CD4-positive, alpha-beta memory T cell (primary cell): ENCODE results near the gene DNAJC9. TPM values are rescaled to one million over a fixed set of nuclear protein-coding genes. Genes with fewer than 3 reads are reported as not detected.
A peak's percentile ranks its signal among the peaks of the same experiment; 100 is the strongest.

Experiments used
- CTCF ChIA-PET: fragments of 350-600 bp; sonication (Branson Sonifier 250); formaldehyde crosslinking; loops from one replicate; lab custom pipeline; 2021; ENCODE audit warnings: inconsistent platforms; ENCODE audit not compliant: partially characterized antibody; lab: Charles Lee
- POLR2A ChIA-PET: fragments of 350-600 bp; sonication (Branson Sonifier 250); formaldehyde crosslinking; loops from one replicate; lab custom pipeline; 2021; ENCODE audit not compliant: partially characterized antibody; lab: Charles Lee
- DNase-seq, 5 donors: peaks; one replicate each; pipeline versions ENCODE4 v3.0.0 to v3.0.0-alpha.2; 2020 to 2022; ENCODE audit warnings: mixed read lengths in 1 of 5
- H3K27ac ChIP-seq: one replicate; pipeline ENCODE4 v1.7.0; 2013; ENCODE audit warnings: low read depth, low read length
- H3K27me3 ChIP-seq: 2 replicates; pipeline ENCODE4 v1.7.0; 2013; ENCODE audit warnings: mild to moderate bottlenecking, low read length, moderate library complexity; ENCODE audit not compliant: insufficient read depth
- H3K36me3 ChIP-seq: 2 replicates; pipeline ENCODE4 v1.7.0; 2013; ENCODE audit warnings: mild to moderate bottlenecking, low read length, moderate library complexity; ENCODE audit not compliant: insufficient read depth
- H3K4me1 ChIP-seq: 2 replicates; pipeline ENCODE4 v1.7.0; 2013; ENCODE audit warnings: mild to moderate bottlenecking, low read length, moderate library complexity; ENCODE audit not compliant: insufficient read depth
- H3K4me3 ChIP-seq, 2 donors: one replicate each; pipeline ENCODE4 v1.7.0; 2013; ENCODE audit warnings: low read length in 2 of 2, mild to moderate bottlenecking in 1 of 2
- H3K9me3 ChIP-seq, 2 donors: one replicate each; pipeline ENCODE4 v1.7.0; 2013; ENCODE audit warnings: low read length in 2 of 2, control low read depth in 1 of 2; ENCODE audit not compliant: control insufficient read depth in 1 of 2
- H3K27ac Mint-ChIP-seq, 7 donors: one replicate each; pipeline ENCODE4 v1.8.0; 2020 to 2021; ENCODE audit warnings: mixed read lengths in 7 of 7, mild to moderate bottlenecking in 6 of 7, inconsistent platforms in 3 of 7, moderate library complexity in 3 of 7
- H3K27me3 Mint-ChIP-seq, 2 donors: one replicate each; pipeline ENCODE4 v1.8.0; 2020 to 2021; ENCODE audit warnings: mixed read lengths in 2 of 2
- H3K36me3 Mint-ChIP-seq, 2 donors: one replicate each; pipeline ENCODE4 v1.8.0; 2020 to 2021; ENCODE audit warnings: mixed read lengths in 2 of 2, inconsistent platforms in 1 of 2, mild to moderate bottlenecking in 1 of 2
- H3K4me1 Mint-ChIP-seq, 4 donors: one replicate each; pipeline ENCODE4 v1.8.0; 2020 to 2021; ENCODE audit warnings: mixed read lengths in 4 of 4, mild to moderate bottlenecking in 1 of 4
- H3K4me3 Mint-ChIP-seq, 8 donors: one replicate each; pipeline ENCODE4 v1.8.0; 2020 to 2021; ENCODE audit warnings: mixed read lengths in 8 of 8, mild to moderate bottlenecking in 7 of 8, moderate library complexity in 6 of 8, inconsistent platforms in 3 of 8
- H3K9me3 Mint-ChIP-seq, 8 donors: one replicate each; pipeline ENCODE4 v1.8.0; 2020 to 2021; ENCODE audit warnings: mixed read lengths in 8 of 8, mild to moderate bottlenecking in 5 of 8, inconsistent platforms in 3 of 8, moderate library complexity in 1 of 8
- intact Hi-C: fragments of 100-400 bp; cut with micrococcal nuclease; formaldehyde crosslinking; loops from one replicate; pipeline ENCODE4 v1.15.1; 2023
- polyA plus RNA-seq, 2 donors: library from polyadenylated mRNA; unstranded; fragments of 300-500 nt; fragmentation: Illumina TruSeq; gene quantifications; one replicate each; pipeline ENCODE4 v1.2.3, GENCODE V29; 2021
- total RNA-seq, 2 experiments: library from RNA; stranded (reverse); gene quantifications; one replicate each; pipeline ENCODE4 v1.2.3, GENCODE V29; 2021

Gene DNAJC9
- total and polyA plus RNA-seq, 4 experiments from 2014 or later: 31.6 to 40.1 (median 31.6) TPM

- Mint-ChIP-seq H3K4me1 (peaks cover 28 to 60% (median 42%) of the 10 kb centered on the region in 4 donors), H3K4me3 (peak overlapping the region in 7 of 8 donors; percentile 12 to 97 (median 57)), H3K9me3 (no peaks in the 10 kb centered on the region), H3K27me3 (no peaks in the 10 kb centered on the region), H3K27ac (peak overlapping the region; percentile 35 to 98 (median 82)), H3K36me3 (peaks cover 26 to 63% of the 10 kb centered on the region in 2 donors)
- H3K27ac ChIP-seq: peak overlapping the region; percentile 12
- no peaks in the 10 kb centered on the region for H3K27me3 ChIP-seq
- ChIA-PET POLR2A (interaction anchor here (0.6 kb wide), 1 partner anchor 40 kb away, joined by 3 read pairs; no protein-coding TSS in a partner anchor), CTCF (interaction anchor here (0.7 to 1.0 kb wide), 2 partner anchors 75 to 243 kb away, joined by 3 to 4 read pairs; no protein-coding TSS in a partner anchor)
- no peak for DNase-seq
- H3K4me3 ChIP-seq: no peak overlapping the region
- peaks cover 37% of the 10 kb centered on the region for H3K4me1 ChIP-seq
- peaks cover 33% of the 10 kb centered on the region for H3K36me3 ChIP-seq
- intact Hi-C loops: loop anchor here (1.0 to 5.0 kb wide), 2 partner anchors 9 to 1582 kb away; partner anchors contain the start of gene KAT6B
- no peaks in the 10 kb centered on the region for H3K9me3 ChIP-seq
Measured at GRCh38 chr10:73244866-73245477, 2.1 kb downstream of the DNAJC9 start.

DNA sequence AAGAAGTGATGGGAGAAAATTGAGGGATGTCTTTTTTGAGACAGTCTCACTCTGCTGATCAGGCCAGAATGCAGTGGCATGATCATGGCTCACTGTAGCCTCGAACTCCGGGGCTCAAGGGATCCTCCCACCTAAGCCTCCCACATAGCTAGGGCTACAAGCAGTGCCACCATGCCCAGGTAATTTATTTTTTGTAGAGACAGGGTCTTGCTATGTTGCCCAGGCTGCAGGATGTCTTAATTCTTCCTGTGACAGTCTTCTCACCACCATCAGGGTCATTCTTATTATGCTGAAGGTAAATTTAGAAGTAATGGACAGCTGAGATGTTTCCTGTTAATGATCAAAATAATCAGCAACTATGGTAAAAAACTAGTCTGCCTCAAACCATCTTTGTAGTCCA is 7.1 kb downstream of the DNAJC9 start:
- Histone ChIP-seq H3K27ac (no peak overlapping the region), H3K9me3 (no peaks in the 10 kb centered on the region), H3K27me3 (no peaks in the 10 kb centered on the region), H3K4me3 (no peak overlapping the region), H3K36me3 (peaks cover 38% of the 10 kb centered on the region), H3K4me1 (peaks cover 9% of the 10 kb centered on the region)
- Mint-ChIP-seq H3K36me3 (peaks cover 27 to 55% of the 10 kb centered on the region in 2 donors), H3K4me1 (peaks cover 7 to 19% (median 12%) of the 10 kb centered on the region in 4 donors), H3K4me3 (no peak overlapping the region), H3K27ac (peak overlapping the region in 1 of 7 donors; percentile 68), H3K9me3 (no peaks in the 10 kb centered on the region), H3K27me3 (no peaks in the 10 kb centered on the region)
- intact Hi-C loops: no loop called here
- POLR2A ChIA-PET: interaction anchor here (3.4 kb wide), 1 partner anchor 12 kb away, joined by 12 read pairs; the partner anchor contains the start of gene MRPS16
- no peak for DNase-seq
- CTCF ChIA-PET: interaction anchor here (1.5 kb wide), 1 partner anchor 11 kb away, joined by 4 read pairs; no protein-coding TSS in a partner anchor

DNA sequence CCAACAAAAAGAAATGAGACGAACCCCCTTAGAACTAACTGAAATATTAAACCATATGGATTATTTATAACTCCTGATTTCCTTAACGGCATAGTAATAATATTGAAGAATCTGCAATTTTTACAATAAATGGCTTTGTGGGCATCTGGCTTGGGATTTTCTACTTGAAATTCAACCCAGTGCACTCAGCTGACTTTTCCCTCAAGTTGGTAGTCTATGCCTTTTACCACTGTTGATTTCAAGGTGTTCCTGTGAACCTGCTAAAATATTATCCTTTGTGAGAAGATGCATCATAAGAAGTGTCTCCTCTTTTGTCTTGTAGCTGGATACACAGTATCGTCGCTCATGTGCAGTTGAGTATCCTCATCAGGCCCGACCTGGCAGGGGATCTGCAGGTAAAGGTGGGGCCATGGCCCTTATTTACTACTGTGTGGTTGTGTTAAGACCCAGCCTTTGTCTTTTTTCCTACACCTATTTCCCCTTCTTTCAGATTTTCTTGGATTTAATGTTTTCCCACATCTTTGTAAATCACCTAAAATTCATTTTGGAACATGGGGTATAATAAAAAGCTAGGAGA is 8.0 kb downstream of the DNAJC9 start:
- no peaks in the 10 kb centered on the region for H3K9me3 Mint-ChIP-seq
- H3K4me3 Mint-ChIP-seq: no peak overlapping the region
- H3K4me3 ChIP-seq: no peak overlapping the region
- ChIA-PET CTCF (no interaction called here), POLR2A (interaction anchor here (3.1 kb wide), 1 partner anchor 9 kb away, joined by 13 read pairs; the partner anchor contains the start of gene DNAJC9)
- H3K27ac Mint-ChIP-seq: no peak overlapping the region
- no peak overlapping the region for H3K27ac ChIP-seq
- peaks cover 2 to 11% (median 5%) of the 10 kb centered on the region in 4 donors for H3K4me1 Mint-ChIP-seq
- intact Hi-C loops: no loop called here
- DNase-seq: no peak
- no peaks in the 10 kb centered on the region for H3K9me3 ChIP-seq
- peaks cover under 1% of the 10 kb centered on the region for H3K4me1 ChIP-seq
- H3K36me3 ChIP-seq: peaks cover 35% of the 10 kb centered on the region
- no peaks in the 10 kb centered on the region for H3K27me3 ChIP-seq
- peaks cover 21 to 56% of the 10 kb centered on the region in 2 donors for H3K36me3 Mint-ChIP-seq
- H3K27me3 Mint-ChIP-seq: no peaks in the 10 kb centered on the region

DNA sequence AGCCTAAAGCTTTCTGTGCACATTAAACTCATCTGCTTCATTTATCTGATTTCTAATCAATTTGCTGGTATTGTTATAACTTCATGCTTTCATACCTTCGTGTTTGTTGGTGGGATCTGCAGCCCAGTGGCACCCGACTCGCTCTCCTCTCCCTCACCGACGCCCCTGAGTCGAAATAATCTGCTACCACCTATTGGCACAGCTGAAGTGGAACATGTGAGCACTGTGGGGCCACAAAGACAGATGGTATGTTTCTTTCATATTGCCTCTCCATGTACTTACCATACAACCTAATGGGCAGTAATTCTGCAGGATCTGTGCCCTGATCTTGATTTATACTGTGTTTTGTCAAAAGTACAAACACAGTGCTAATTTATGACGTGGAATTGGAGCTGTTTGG is 12.4 kb downstream of the DNAJC9 start:
- Mint-ChIP-seq H3K27me3 (no peaks in the 10 kb centered on the region), H3K9me3 (no peaks in the 10 kb centered on the region), H3K36me3 (peaks cover 0 to 48% of the 10 kb centered on the region in 2 donors), H3K27ac (peak overlapping the region in 1 of 7 donors; percentile 78), H3K4me1 (no peaks in the 10 kb centered on the region), H3K4me3 (no peak overlapping the region)
- Histone ChIP-seq H3K4me1 (no peaks in the 10 kb centered on the region), H3K36me3 (peaks cover 10% of the 10 kb centered on the region), H3K27ac (no peak overlapping the region), H3K9me3 (no peaks in the 10 kb centered on the region), H3K27me3 (no peaks in the 10 kb centered on the region), H3K4me3 (no peak overlapping the region)
- DNase-seq: no peak
- ChIA-PET CTCF (no interaction called here), POLR2A (interaction anchor here (0.8 to 1.2 kb wide), 2 partner anchors 9 to 18 kb away, joined by 3 read pairs; no protein-coding TSS in a partner anchor)
- intact Hi-C loops: no loop called here

DNA sequence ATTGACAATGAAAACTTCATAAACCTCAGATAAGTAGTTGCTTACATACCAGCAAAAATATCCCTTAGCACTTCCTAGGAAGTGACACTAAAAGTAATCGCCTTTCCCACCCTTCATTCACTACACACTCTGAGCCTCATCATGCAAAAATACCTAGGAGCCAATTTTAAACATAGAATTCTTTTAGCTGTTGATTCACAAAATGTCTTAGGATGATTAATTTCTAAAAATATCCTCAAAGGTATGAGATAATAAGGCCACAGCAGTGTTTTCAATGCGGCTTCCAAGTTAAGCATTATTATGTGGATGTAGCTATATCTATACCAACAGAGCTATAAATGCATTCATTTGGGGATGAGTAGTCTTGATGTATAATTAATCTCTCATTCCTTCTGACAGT is 13.2 kb downstream of the DNAJC9 start:
- DNase-seq: no peak
- peaks cover 0 to 44% of the 10 kb centered on the region in 2 donors for H3K36me3 Mint-ChIP-seq
- Histone ChIP-seq H3K4me1 (no peaks in the 10 kb centered on the region), H3K27ac (no peak overlapping the region), H3K9me3 (no peaks in the 10 kb centered on the region), H3K4me3 (no peak overlapping the region), H3K36me3 (peaks cover 10% of the 10 kb centered on the region), H3K27me3 (no peaks in the 10 kb centered on the region)
- ChIA-PET POLR2A (interaction anchor here (1.2 kb wide), 1 partner anchor 9 kb away, joined by 3 read pairs; no protein-coding TSS in a partner anchor), CTCF (interaction anchor here (1.0 kb wide), 1 partner anchor 13 kb away, joined by 3 read pairs; the partner anchor contains the start of gene DNAJC9)
- H3K27me3 Mint-ChIP-seq: no peaks in the 10 kb centered on the region
- no peaks in the 10 kb centered on the region for H3K4me1 Mint-ChIP-seq
- intact Hi-C loops: no loop called here
- peak overlapping the region in 3 of 7 donors; percentile 8 to 30 (median 27) for H3K27ac Mint-ChIP-seq
- peaks cover 0 to 1% (median 0%) of the 10 kb centered on the region in 8 donors for H3K9me3 Mint-ChIP-seq
- H3K4me3 Mint-ChIP-seq: no peak overlapping the region

- H3K27ac ChIP-seq: no peak overlapping the region
- no peaks in the 10 kb centered on the region for H3K27me3 ChIP-seq
- Mint-ChIP-seq H3K36me3 (peaks cover 0 to 44% of the 10 kb centered on the region in 2 donors), H3K4me3 (no peak overlapping the region), H3K9me3 (peaks cover 0 to 1% (median 0%) of the 10 kb centered on the region in 8 donors), H3K4me1 (no peaks in the 10 kb centered on the region), H3K27ac (peak overlapping the region in 3 of 7 donors; percentile 2 to 74 (median 57)), H3K27me3 (no peaks in the 10 kb centered on the region)
- no peak for DNase-seq
- ChIA-PET POLR2A (no interaction called here), CTCF (interaction anchor here (1.0 kb wide), 1 partner anchor 14 kb away, joined by 3 read pairs; the partner anchor contains the start of gene DNAJC9)
- H3K4me1 ChIP-seq: no peaks in the 10 kb centered on the region
- intact Hi-C loops: no loop called here
- H3K36me3 ChIP-seq: peaks cover 10% of the 10 kb centered on the region
- H3K9me3 ChIP-seq: no peaks in the 10 kb centered on the region
- no peak overlapping the region for H3K4me3 ChIP-seq
Measured at GRCh38 chr10:73232887-73233286, 14.2 kb downstream of the DNAJC9 start.

- H3K36me3 Mint-ChIP-seq: peaks cover 0 to 40% of the 10 kb centered on the region in 2 donors
- ChIA-PET CTCF (no interaction called here), POLR2A (no interaction called here)
- H3K27ac ChIP-seq: no peak overlapping the region
- peak overlapping the region in 3 of 7 donors; percentile 35 to 85 (median 67) for H3K27ac Mint-ChIP-seq
- H3K27me3 ChIP-seq: no peaks in the 10 kb centered on the region
- no peak overlapping the region for H3K4me3 Mint-ChIP-seq
- H3K4me3 ChIP-seq: no peak overlapping the region
- no peak for DNase-seq
- peaks cover 0 to 1% (median 0%) of the 10 kb centered on the region in 4 donors for H3K4me1 Mint-ChIP-seq
- H3K4me1 ChIP-seq: no peaks in the 10 kb centered on the region
- intact Hi-C loops: no loop called here
- peaks cover 0 to 1% (median 0%) of the 10 kb centered on the region in 8 donors for H3K9me3 Mint-ChIP-seq
- no peaks in the 10 kb centered on the region for H3K36me3 ChIP-seq
- no peaks in the 10 kb centered on the region for H3K9me3 ChIP-seq
- H3K27me3 Mint-ChIP-seq: no peaks in the 10 kb centered on the region
Measured at GRCh38 chr10:73229567-73229966, 17.5 kb downstream of the DNAJC9 start.
